ENCODE measurements around the gene CSH1. TPM values are rescaled to one million over a fixed set of nuclear protein-coding genes. Genes with fewer than 3 reads are reported as not detected.

CSH1 gene
- total and polyA plus RNA-seq, 2 donors (not counting 3 experiments of a cell fraction or from before 2014, with no cell fraction given): not detected

DNA sequence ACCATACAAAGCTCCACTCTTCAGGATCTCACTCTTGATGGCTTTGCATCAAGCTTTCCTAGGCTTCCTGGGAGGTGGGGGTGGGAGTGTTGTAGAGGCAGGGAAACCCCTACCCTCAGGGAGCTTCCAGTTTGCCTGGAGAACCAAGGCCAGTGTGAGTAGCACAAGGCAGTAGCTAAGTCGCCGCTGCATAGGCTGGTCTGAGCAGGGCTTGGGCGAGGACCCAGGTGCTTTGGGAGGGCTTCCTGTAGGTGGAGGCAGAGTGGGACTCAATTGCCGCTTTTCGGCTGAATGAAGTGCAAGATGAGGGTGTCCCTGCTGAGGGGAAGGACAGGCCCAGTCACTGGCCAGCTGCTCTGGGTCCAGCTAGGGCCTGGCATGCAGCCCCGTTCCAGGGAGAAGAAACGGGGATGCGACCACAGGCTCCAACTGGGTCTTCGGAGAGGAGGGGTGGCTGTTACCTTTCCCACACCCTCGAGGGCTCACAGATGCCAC is 31.8 kb upstream of the CSH1 start:
- no peak overlapping the region for H3K4me3 ChIP-seq (replicated peaks in 1 of 3; ENCODE audit: insufficient read depth in 1 of 3, low read depth in 1 of 3, low read length in 3 of 3)
- no peaks in the 10 kb centered on the region for H3K9me3 ChIP-seq (replicated peaks; ENCODE audit: control insufficient read depth, insufficient read depth, low read length)
- no peak overlapping the region for H3K9ac ChIP-seq (replicated peaks; ENCODE audit: extremely low read depth, insufficient read depth, low read length)
- DNase-seq (ENCODE audit: low read depth, low spot score): no peak
- no peak overlapping the region for H2AFZ ChIP-seq (ENCODE audit: low read depth, low read length)
- dilution Hi-C loops (cut with MboI; ENCODE audit: extremely low pct_ligation_motif_present, low sequenced_read_pairs): no loop called here
- TF ChIP-seq MYC (IDR thresholded peaks at IDR 0.05; ENCODE audit: low read depth, low read length) (no peak), POLR2AphosphoS5 (IDR thresholded peaks at IDR 0.05; ENCODE audit: insufficient read depth, low read depth, low read length) (no peak), GATA2 (IDR thresholded peaks at IDR 0.05; ENCODE audit: insufficient read depth, insufficient read length, low read depth, low read length) (no peak), FOS (IDR thresholded peaks at IDR 0.05; ENCODE audit: borderline replicate concordance, insufficient read depth, low read length) (no peak)
- TF ChIP-seq, protein P1, sequence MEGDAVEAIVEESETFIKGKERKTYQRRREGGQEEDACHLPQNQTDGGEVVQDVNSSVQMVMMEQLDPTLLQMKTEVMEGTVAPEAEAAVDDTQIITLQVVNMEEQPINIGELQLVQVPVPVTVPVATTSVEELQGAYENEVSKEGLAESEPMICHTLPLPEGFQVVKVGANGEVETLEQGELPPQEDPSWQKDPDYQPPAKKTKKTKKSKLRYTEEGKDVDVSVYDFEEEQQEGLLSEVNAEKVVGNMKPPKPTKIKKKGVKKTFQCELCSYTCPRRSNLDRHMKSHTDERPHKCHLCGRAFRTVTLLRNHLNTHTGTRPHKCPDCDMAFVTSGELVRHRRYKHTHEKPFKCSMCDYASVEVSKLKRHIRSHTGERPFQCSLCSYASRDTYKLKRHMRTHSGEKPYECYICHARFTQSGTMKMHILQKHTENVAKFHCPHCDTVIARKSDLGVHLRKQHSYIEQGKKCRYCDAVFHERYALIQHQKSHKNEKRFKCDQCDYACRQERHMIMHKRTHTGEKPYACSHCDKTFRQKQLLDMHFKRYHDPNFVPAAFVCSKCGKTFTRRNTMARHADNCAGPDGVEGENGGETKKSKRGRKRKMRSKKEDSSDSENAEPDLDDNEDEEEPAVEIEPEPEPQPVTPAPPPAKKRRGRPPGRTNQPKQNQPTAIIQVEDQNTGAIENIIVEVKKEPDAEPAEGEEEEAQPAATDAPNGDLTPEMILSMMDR (IDR thresholded peaks at IDR 0.05; ENCODE audit: extremely low read depth in 1 of 2, insufficient read depth in 1 of 2, low read depth in 1 of 2, low read length in 2 of 2): no peak
- TF ChIP-seq, protein P2, sequence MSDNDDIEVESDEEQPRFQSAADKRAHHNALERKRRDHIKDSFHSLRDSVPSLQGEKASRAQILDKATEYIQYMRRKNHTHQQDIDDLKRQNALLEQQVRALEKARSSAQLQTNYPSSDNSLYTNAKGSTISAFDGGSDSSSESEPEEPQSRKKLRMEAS (IDR thresholded peaks at IDR 0.05; ENCODE audit: insufficient read depth, insufficient read length): no peak
- no peak overlapping the region for H3K4me2 ChIP-seq (ENCODE audit: insufficient read depth, low read length)
- H3K9me1 ChIP-seq (replicated peaks; ENCODE audit: control insufficient read depth, extremely low read depth, insufficient read depth, low read length): no peaks in the 10 kb centered on the region
- FAIRE-seq: no peak
- no peaks in the 10 kb centered on the region for H3K27me3 ChIP-seq (ENCODE audit: control insufficient read depth in 2 of 2, insufficient read depth in 2 of 2, low read length in 2 of 2)
- H3K4me1 ChIP-seq (ENCODE audit: control insufficient read depth, extremely low read depth, insufficient read depth, low read length): peaks cover 4% of the 10 kb centered on the region
- no peak overlapping the region for H3K27ac ChIP-seq (ENCODE audit: insufficient read depth, low read depth, low read length)
- H3K36me3 ChIP-seq (ENCODE audit: control insufficient read depth in 2 of 2, extremely low read depth in 1 of 2, insufficient read depth in 2 of 2, low read length in 2 of 2): no peaks in the 10 kb centered on the region
- ChIA-PET CTCF (interaction anchor here (0.6 to 3.5 kb wide), 7 partner anchors 9 to 205 kb away, joined by 4 to 26 read pairs (median 5); no protein-coding TSS in a partner anchor), POLR2A (interaction anchor here (0.5 kb wide), 1 partner anchor 8 kb away, joined by 3 read pairs; no protein-coding TSS in a partner anchor)
- intact Hi-C loops (cut with micrococcal nuclease): no loop called here
- BruUV-seq (replicated peaks): no TSS peak
- H4K20me1 ChIP-seq (replicated peaks; ENCODE audit: control insufficient read depth, extremely low read depth, insufficient read depth, low read length): no peaks in the 10 kb centered on the region
- H3K79me2 ChIP-seq (ENCODE audit: control insufficient read depth, insufficient read depth, low read length): no peaks in the 10 kb centered on the region
